ENCODE data around the gene FGF18. TPM values are rescaled to one million over a fixed set of nuclear protein-coding genes. Genes with fewer than 3 reads are reported as not detected.

Gene FGF18
- total and polyA plus RNA-seq, 9 of the 15 experiments (the other 6 are each of a cell fraction or from before 2014, with no cell fraction given), result 0.05 to 0.18 (median 0.11) TPM; not detected in 6

DNA sequence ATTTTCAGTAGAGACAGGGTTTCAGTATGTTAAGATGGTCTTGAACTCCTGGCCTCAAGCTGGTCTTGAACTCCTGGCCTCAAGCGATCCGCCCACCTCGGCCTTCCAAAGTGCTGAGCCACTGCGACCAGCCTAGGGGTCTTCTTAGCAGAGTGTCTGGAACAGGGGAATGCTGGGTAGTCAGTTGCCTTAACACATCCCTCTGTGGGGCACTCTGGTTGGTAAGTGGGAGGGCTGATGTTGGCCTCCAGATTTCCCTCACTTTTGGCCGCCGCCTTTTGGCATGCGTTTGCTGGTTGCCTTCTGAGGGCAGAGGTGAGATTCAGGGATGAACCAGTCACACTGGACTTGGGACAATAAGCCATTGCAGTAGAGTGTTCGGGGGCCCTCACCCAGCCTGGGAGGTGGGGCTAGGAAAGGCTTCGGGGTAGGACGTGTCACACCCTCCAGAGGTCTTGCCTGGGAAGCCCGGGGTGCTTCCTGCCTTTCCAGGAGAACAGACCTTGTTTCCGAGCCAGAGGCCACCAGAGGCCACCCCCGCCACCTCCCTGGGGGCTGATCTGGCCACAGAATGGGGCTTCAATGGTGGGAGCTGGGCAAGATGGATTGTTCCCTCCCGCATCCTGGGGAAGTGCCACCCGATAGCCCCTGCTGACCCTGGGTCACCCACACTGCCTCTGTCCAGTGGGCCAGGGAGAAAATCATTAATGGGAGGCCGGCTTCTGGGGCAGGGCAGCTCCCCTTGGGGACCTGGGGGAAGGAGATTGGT lies 13.3 kb downstream of the FGF18 start:
- POLR2A ChIA-PET, result no interaction called here

More for the DNA sequence above, 13.3 kb downstream of the FGF18 start:
- H2AFZ ChIP-seq (ENCODE audit: low read depth, low read length), result no peak overlapping the region
- 33% methylated on average over 16 of the region's 16 CpGs for WGBS (ENCODE audit: insufficient coverage, low coverage, missing lambda C conversion rate)
- in situ Hi-C loops (cut with MboI) (no loop called here), intact Hi-C loops (cut with micrococcal nuclease) (no loop called here)
- no peaks in the 10 kb centered on the region for H3K79me2 ChIP-seq (ENCODE audit: control insufficient read depth, insufficient read depth, low read length)
- CTCF ChIA-PET (ENCODE audit: low intra/inter-chr PET ratio), result no interaction called here
- H4K20me1 ChIP-seq (replicated peaks; ENCODE audit: control insufficient read depth, insufficient read depth, low read length), result peaks cover 14% of the 10 kb centered on the region; the same call in 1 of the 2 replicates
- no peak overlapping the region for H3K27ac ChIP-seq (ENCODE audit: extremely low read depth, low read depth, low read length)
- no peak overlapping the region for H3K4me3 ChIP-seq
- ATAC-seq (no peak), DNase-seq (ENCODE audit: extremely low read depth in 1 of 4, low spot score in 3 of 4) (no peak), FAIRE-seq (no peak)
- TF ChIP-seq NFE2 (IDR thresholded peaks at IDR 0.05; ENCODE audit: low read depth) (no peak), ZNF274 (IDR thresholded peaks at IDR 0.05; ENCODE audit: borderline replicate concordance, low read depth, low read length) (no peak), HLTF (IDR thresholded peaks at IDR 0.05) (no peak), CREBBP (IDR thresholded peaks at IDR 0.05; ENCODE audit: low read depth, low read length) (no peak), ESRRB (CRISPR knock-in tag; IDR thresholded peaks at IDR 0.05; ENCODE audit: borderline replicate concordance) (no peak), ZNF398 (CRISPR knock-in tag; IDR thresholded peaks at IDR 0.05) (no peak), ZNF134 (CRISPR knock-in tag; conservative IDR thresholded peaks at IDR 0.05) (no peak), CBFB (CRISPR knock-in tag; IDR thresholded peaks at IDR 0.05) (no peak), HCFC1 (IDR thresholded peaks at IDR 0.05; ENCODE audit: low read depth, low read length) (no peak), ZBTB49 (CRISPR knock-in tag; IDR thresholded peaks at IDR 0.05; ENCODE audit: borderline replicate concordance) (no peak), CCAR2 (IDR thresholded peaks at IDR 0.05; ENCODE audit: low read depth, low read length) (no peak), CC2D1A (IDR thresholded peaks at IDR 0.05) (no peak), ZNF75A (CRISPR knock-in tag; IDR thresholded peaks at IDR 0.05) (no peak), NFRKB (IDR thresholded peaks at IDR 0.05; ENCODE audit: low read depth) (no peak), JUN (IDR thresholded peaks at IDR 0.05; ENCODE audit: borderline replicate concordance, low read depth, low read length) (no peak), JUN (CRISPR knock-in tag; IDR thresholded peaks at IDR 0.05; ENCODE audit: borderline replicate concordance) (no peak), MECOM (CRISPR knock-in tag; IDR thresholded peaks at IDR 0.05) (no peak)
- H3K4me1 ChIP-seq (replicated peaks in 1 of 2; ENCODE audit: control insufficient read depth in 2 of 2, insufficient read depth in 2 of 2, low read length in 2 of 2), result peaks cover 5 to 18% of the 10 kb centered on the region in 2 experiments; a peak in 3 of 5 replicates
- peak overlapping the region in 1 of 2 experiments; percentile 58; a peak in 2 of 4 replicates for H3K9ac ChIP-seq (ENCODE audit: insufficient read depth in 1 of 2, low read depth in 2 of 2, low read length in 2 of 2)
- BruUV-seq (replicated peaks), result no TSS peak
- no peaks in the 10 kb centered on the region for H3K9me3 ChIP-seq (replicated peaks; ENCODE audit: control insufficient read depth, insufficient read depth, low read depth, low read length)
- no peaks in the 10 kb centered on the region for H3K36me3 ChIP-seq (ENCODE audit: control insufficient read depth, insufficient read depth, low read length)
- H3K4me2 ChIP-seq (ENCODE audit: insufficient read depth, low read length), result no peak overlapping the region
- no peaks in the 10 kb centered on the region for H3K9me1 ChIP-seq (ENCODE audit: control insufficient read depth, insufficient read depth, low read length)
- peaks cover 0 to 22% of the 10 kb centered on the region in 2 experiments; a peak in 3 of 5 replicates for H3K27me3 ChIP-seq (ENCODE audit: control insufficient read depth in 2 of 2, insufficient read depth in 2 of 2, low read length in 2 of 2)
